Measurements from ENCODE around the gene FYB2. TPM values are rescaled to one million over a fixed set of nuclear protein-coding genes. Genes with fewer than 3 reads are reported as not detected.

The FYB2 gene
- total RNA-seq, 1 donor from 2014 or later, result not detected

DNA sequence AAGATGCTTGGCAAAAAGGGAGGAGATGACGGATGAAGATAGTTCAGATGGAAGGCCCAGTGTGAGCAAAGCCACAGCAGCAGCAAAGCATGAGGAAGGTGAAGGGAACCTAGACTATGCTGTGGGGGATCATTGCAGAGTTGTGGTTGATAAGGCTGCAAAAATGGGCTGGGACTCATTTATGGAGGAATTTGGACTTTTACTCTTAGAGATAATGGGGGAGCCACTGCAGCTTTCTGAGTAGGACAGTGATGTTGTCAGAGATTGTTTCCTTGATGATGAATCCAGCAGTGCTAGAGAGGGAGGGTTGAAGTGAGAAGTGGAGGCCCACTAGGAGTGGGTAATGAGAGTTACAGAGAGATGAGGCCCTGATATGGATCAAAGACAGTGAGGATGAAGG lies 33.3 kb upstream of the FYB2 start:
- no peaks in the 10 kb centered on the region for H3K4me1 Mint-ChIP-seq (ENCODE audit: unreplicated experiment)
- TF ChIP-seq, protein P1, sequence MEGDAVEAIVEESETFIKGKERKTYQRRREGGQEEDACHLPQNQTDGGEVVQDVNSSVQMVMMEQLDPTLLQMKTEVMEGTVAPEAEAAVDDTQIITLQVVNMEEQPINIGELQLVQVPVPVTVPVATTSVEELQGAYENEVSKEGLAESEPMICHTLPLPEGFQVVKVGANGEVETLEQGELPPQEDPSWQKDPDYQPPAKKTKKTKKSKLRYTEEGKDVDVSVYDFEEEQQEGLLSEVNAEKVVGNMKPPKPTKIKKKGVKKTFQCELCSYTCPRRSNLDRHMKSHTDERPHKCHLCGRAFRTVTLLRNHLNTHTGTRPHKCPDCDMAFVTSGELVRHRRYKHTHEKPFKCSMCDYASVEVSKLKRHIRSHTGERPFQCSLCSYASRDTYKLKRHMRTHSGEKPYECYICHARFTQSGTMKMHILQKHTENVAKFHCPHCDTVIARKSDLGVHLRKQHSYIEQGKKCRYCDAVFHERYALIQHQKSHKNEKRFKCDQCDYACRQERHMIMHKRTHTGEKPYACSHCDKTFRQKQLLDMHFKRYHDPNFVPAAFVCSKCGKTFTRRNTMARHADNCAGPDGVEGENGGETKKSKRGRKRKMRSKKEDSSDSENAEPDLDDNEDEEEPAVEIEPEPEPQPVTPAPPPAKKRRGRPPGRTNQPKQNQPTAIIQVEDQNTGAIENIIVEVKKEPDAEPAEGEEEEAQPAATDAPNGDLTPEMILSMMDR (IDR thresholded peaks at IDR 0.05), result no peak
- no peaks in the 10 kb centered on the region for H3K36me3 Mint-ChIP-seq (ENCODE audit: unreplicated experiment)
- no peak overlapping the region for H3K27ac Mint-ChIP-seq (ENCODE audit: unreplicated experiment)
- peaks cover 31% of the 10 kb centered on the region for H3K27me3 Mint-ChIP-seq (ENCODE audit: unreplicated experiment)
- no peak for DNase-seq (ENCODE audit: extremely low spot score, unreplicated experiment)
- H3K4me3 Mint-ChIP-seq (ENCODE audit: unreplicated experiment), result no peak overlapping the region
- H3K9me3 Mint-ChIP-seq (ENCODE audit: unreplicated experiment), result no peaks in the 10 kb centered on the region

DNA sequence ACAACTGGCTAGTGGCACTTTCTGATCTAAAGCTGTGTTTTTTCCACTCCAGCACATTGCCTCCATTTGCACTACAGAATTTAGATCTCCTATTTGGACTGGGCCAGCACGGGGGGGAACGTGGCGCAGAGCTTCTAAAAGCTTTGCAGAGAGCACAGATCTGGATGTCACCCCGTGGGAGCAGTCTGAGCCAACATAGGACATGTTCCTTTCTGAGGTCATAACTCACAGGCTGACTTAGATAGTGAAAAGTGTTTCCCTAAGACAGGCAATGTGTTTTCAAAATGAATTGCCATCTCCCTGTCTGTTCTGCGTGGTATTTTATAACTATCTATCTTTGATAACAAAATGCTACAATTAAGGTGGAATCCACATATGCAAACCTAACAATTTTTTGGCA lies 31.7 kb upstream of the FYB2 start:
- H3K9me3 Mint-ChIP-seq (ENCODE audit: unreplicated experiment), result no peaks in the 10 kb centered on the region
- no peak overlapping the region for H3K4me3 Mint-ChIP-seq (ENCODE audit: unreplicated experiment)
- TF ChIP-seq, protein P1 (IDR thresholded peaks at IDR 0.05), result no peak
- no peak overlapping the region for H3K27ac Mint-ChIP-seq (ENCODE audit: unreplicated experiment)
- peaks cover 36% of the 10 kb centered on the region for H3K27me3 Mint-ChIP-seq (ENCODE audit: unreplicated experiment)
- no peak for DNase-seq (ENCODE audit: extremely low spot score, unreplicated experiment)
- no peaks in the 10 kb centered on the region for H3K36me3 Mint-ChIP-seq (ENCODE audit: unreplicated experiment)
- H3K4me1 Mint-ChIP-seq (ENCODE audit: unreplicated experiment), result no peaks in the 10 kb centered on the region

DNA sequence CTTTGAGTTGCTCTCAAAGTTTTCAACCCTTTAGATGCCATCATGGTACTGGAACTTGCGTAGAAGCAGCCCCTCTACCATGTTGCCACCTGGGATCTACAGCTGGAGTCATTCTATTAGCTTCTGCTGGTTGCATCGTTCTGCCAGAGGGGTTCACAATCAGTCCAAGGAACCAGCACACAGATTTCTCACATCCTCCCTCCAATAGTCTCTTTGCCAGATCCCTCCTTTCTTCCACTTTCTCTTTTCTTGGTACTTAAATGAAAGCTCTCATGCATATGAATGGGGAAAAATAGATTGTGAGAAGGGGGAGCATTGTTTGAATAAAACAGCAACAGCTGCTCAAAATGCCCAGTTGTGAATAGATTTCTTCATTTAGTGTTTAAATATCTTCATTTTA lies 31.2 kb upstream of the FYB2 start:
- TF ChIP-seq, protein P1 (IDR thresholded peaks at IDR 0.05), result no peak
- H3K9me3 Mint-ChIP-seq (ENCODE audit: unreplicated experiment), result no peaks in the 10 kb centered on the region
- H3K4me1 Mint-ChIP-seq (ENCODE audit: unreplicated experiment), result no peaks in the 10 kb centered on the region
- H3K27me3 Mint-ChIP-seq (ENCODE audit: unreplicated experiment), result peaks cover 33% of the 10 kb centered on the region
- H3K27ac Mint-ChIP-seq (ENCODE audit: unreplicated experiment), result no peak overlapping the region
- no peak overlapping the region for H3K4me3 Mint-ChIP-seq (ENCODE audit: unreplicated experiment)
- H3K36me3 Mint-ChIP-seq (ENCODE audit: unreplicated experiment), result no peaks in the 10 kb centered on the region
- no peak for DNase-seq (ENCODE audit: extremely low spot score, unreplicated experiment)

DNA sequence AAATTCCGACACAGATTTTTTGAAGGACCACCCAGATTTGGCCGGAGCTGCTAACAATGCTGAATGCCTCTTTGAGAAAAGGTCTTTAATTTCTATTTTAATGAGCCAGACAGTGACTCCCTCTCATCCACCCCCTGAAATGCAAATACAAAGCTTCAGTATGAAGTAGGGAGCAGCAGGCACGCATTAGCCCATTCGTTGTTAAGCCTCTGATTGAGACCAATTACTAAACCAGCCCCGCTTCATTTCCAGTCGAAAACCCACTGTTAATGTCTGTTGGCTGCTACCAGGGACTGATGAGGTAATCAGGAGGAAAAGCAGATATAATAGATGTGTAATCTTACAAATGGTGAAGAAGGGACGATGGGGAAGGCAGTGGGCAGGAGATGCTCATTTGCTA lies 30.5 kb upstream of the FYB2 start:
- no peaks in the 10 kb centered on the region for H3K36me3 Mint-ChIP-seq (ENCODE audit: unreplicated experiment)
- no peak overlapping the region for H3K27ac Mint-ChIP-seq (ENCODE audit: unreplicated experiment)
- H3K4me3 Mint-ChIP-seq (ENCODE audit: unreplicated experiment), result no peak overlapping the region
- TF ChIP-seq, protein P1 (IDR thresholded peaks at IDR 0.05), result no peak
- peaks cover 31% of the 10 kb centered on the region for H3K27me3 Mint-ChIP-seq (ENCODE audit: unreplicated experiment)
- no peaks in the 10 kb centered on the region for H3K9me3 Mint-ChIP-seq (ENCODE audit: unreplicated experiment)
- no peak for DNase-seq (ENCODE audit: extremely low spot score, unreplicated experiment)
- no peaks in the 10 kb centered on the region for H3K4me1 Mint-ChIP-seq (ENCODE audit: unreplicated experiment)

DNA sequence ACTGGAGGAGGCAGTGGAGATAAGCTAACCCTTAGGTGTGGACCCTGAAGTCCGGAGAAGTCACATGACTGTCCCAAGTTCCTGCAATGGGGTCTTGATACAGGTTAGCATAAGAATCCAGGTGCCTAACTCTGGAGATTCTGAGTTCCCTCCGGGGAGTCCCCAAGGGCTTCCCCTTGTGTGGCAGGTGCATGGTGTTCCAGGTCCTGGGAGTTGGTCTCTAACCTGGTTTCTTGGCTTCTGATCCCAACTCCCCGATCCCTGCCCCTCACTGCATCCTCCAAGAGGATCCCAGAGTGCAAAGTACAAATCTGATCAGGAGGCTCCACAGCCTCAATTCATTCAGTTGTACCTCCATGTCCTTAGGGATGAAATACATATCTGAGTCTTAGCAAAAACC lies 26.1 kb upstream of the FYB2 start:
- Mint-ChIP-seq H3K4me1 (ENCODE audit: unreplicated experiment) (no peaks in the 10 kb centered on the region), H3K27me3 (ENCODE audit: unreplicated experiment) (peaks cover 34% of the 10 kb centered on the region), H3K27ac (ENCODE audit: unreplicated experiment) (no peak overlapping the region), H3K36me3 (ENCODE audit: unreplicated experiment) (no peaks in the 10 kb centered on the region), H3K4me3 (ENCODE audit: unreplicated experiment) (no peak overlapping the region), H3K9me3 (ENCODE audit: unreplicated experiment) (no peaks in the 10 kb centered on the region)
- TF ChIP-seq, protein P1 (IDR thresholded peaks at IDR 0.05), result no peak
- no peak for DNase-seq (ENCODE audit: extremely low spot score, unreplicated experiment)
